Middle frontal gyrus (tissue), 1 donor: Measurements from ENCODE around the gene ATRN.

ENCODE experiments used
- DNase-seq: peaks from one replicate; pipeline ENCODE4 v3.0.0-alpha.2; 2015; ENCODE audit warnings: low spot score; ENCODE audit errors: extremely low spot score

Gene ATRN

DNA sequence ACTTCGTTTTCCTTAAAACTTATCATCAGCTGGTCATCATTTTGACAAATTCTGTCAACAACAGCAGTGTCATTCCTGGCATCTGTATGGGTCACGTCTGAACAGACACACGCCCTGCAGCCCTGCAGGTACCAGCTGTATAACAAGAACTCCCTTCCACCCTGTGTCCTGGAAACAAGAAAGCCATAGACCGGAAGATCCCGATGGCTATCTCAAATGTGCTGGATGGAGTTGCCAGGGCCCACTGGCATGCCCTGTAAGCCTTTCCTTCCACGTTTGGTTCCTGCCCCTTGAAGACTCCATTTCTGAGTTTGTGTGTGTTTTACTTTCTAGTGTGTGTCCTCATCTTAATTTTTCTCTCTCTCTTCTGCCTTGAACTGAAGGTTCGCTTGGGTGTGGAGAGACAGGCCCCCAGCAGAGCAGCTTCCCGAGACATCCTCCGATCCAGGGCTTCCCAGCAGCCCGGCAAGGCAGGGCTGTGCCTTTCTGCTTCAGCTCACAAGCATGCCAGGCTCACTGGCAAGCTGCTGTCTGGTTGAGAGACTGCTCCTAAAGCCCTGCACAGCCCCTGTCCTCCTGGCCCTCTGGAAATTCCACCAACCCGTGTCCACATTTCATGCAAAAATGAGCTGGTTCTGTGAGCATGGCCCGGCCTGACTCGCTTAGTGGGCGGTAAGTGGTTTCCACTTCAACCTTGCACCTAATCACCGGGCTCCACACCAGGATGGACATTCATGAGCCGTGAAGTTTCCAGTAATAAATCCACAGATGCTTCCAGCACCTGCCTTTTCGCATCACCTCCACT is 183.7 kb downstream of the ATRN start:
- DNase-seq, result no peak

DNA sequence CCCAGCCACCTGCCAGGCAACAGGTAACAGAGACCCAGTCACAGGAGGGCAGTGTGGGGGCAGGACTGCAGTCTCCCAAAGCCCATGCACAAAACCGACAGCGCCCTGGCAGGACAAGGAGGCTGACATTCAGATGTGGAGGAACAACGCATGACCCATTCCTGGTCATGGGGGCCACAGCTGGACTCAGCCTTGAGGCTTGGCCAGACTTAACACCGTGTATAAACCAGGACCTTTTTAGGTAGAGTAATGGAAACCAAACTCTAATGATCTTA is 184.2 kb downstream of the ATRN start:
- DNase-seq, result no peak

DNA sequence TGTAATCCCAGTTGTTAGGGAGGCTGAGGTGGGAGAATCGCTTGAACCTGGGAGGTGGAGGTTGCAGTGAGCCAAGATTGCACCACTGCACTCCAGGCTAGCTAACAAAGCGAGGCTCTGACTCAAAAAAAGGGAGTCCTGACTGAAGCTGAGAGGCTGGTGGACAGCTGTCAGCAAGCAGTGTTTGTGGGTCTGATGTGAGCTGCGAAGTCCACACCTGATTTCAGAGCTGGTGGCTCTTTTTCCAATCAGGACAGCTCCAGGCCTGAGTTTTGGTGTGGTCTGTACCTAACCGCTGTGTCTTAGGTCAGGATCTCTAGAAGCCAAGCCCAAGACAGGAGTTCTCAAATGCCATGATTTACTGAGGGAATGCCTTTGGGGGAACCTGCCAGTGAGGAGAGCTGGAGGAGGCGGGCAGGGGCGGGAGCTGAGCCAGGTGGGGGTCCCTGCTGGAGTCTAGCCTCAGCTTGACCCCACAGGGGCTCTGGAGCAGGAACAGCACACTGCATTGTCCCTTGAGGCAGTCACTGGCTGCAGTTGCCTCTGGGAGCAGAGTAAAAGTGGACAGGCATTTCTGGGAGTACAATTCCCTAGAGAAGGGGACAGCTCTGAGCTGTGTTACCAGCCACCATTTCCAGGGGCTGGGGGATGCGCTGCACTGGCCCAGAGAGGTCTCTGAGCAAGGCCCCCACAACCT is 187.3 kb downstream of the ATRN start:
- no peak for DNase-seq

DNA sequence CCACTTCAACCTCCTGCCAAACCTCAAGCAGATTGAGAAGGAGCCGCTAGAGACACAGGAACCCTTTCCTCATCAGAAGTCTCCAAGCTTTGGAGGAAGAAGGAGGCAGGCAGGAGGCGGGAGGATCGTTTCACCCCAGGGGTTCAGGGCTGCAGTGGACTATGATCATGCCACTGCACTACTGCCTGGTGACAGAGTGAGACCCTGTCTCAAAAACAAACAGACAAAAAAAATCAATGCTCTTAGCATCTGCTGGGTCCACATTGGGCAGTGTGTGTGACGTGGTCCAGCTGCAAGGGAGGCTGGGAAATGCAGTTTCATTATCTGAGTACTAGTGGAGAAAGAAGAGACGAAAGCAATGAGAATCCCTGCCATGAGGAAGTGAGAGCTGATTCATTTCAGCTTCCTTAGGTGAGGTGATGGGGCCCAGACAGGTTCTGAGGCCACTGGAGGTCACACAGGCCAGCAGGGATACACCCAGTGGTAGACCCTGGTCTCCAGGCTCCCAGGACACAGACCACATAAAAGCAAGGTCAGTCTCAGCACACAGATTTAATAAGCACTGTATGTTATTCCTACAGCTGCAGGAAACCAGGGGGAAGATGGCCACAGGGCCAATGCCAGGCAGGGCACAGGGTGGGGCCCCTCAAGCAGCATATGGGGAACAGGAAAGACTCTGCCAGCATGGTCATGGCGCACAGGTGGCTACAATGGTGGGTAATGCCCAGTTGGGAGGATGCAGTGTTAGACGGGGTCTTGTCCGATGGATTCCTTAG is 188.1 kb downstream of the ATRN start:
- DNase-seq, result no peak

DNA sequence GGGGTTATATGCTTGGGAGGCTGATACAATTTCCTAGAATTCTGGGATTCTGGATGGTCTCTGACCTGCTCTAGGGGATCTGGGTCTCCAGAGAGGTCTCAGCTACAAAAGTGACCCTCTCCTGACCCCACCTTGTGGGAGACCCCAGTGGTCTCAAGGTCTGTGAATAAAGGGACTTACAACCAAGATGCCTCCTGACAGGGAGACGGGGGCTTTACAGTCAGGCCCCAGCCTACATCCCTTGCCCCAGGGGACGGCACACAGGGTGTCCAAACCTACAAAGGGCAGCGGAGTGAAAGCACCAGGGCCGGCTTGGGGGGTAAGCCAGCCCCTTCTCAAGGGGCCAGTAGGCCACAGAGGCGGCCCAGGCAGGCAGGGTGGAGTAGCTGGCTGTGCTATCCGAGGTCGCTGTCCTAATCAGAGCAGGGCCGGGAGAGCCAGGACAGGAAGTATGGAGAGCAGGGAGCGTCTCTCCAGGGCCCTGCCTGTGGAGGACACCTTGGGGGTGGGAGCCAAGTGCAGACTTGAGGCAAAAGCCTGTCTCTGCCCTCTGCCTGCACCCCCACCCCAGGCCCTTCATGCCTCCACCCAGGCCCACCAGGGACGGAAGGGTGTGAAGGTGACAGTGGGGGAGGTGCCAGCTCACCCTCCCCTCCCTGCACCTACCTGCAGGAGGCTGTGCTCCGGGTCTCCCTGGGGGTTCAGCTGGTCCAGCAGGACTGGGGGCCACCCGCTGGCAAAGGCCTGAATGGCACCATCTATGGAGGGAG is 188.9 kb downstream of the ATRN start:
- DNase-seq, result no peak

DNA sequence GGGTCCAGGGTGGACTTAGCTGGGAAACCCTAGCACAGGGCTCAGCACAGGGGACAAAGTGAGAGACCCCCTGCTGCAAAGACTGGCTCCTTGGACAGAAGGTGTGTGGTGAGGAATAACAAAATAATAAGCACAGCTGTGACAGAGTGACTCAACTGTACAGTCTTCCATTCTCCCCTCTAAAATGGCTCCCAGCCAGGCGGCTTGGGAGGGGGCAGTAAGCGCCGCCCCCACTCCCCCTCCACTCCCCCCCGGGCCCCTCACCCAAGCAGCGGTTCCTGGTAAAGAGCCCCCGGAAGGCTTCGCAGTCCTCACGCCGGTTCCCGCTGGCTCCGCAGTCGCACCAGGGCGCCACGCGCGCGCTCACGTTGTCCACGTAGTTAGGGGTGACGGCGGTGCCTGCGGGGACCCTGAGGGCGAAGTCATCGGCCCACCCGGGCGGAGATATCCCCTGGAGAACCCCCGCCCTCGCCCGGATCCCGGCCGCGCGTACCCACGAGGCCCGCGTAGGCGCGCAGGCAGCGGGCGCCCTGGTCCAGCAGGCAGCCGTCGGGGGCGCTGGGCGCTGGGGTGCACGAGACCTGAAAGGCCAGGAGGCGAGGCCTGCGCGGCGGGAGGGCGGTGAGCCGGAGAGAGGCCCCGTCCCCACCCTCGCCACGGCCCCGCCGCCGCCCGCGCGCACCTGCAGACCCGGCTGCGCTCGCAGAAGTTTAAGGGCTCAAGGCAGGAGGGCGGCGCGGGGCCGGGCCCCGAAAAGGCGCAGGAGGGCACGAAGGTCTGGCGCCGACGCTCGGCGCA is 189.6 kb downstream of the ATRN start:
- no peak for DNase-seq

DNA sequence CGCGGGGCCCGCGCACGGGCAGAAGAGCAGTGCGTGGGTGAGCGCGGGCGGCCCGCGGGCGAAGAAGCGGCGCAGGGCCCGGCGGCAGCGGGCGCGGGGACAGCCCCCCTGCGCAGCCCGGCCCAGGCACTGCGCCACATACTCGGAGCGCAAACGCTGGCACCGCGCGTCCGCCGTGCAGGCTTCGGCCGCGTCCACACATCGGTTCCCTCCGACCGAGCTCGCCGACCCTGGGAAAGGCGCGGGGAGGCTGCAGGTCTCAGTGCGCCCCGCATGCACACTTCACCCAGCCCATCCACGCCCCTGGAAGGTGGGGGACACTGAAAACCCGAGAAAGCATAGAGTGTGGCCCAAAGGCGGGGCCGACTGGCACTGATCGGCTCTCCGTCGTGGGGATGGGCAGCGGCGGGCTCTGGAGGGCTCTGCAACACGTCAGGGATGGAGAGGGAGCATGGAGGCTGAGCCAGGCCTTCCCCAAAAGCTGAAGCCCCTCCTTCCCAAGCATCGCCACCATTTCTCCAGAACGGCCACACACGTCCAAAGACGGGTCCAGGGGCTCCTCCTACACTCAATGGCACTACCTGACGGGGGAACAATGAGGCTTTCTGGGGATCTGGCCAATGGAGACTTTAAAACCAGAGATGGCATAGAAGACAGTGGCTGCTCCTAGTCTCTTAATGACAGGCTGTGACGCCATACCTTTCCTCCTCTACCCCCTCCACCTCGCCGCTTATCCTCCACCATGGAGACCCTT is 190.4 kb downstream of the ATRN start:
- DNase-seq, result no peak

DNA sequence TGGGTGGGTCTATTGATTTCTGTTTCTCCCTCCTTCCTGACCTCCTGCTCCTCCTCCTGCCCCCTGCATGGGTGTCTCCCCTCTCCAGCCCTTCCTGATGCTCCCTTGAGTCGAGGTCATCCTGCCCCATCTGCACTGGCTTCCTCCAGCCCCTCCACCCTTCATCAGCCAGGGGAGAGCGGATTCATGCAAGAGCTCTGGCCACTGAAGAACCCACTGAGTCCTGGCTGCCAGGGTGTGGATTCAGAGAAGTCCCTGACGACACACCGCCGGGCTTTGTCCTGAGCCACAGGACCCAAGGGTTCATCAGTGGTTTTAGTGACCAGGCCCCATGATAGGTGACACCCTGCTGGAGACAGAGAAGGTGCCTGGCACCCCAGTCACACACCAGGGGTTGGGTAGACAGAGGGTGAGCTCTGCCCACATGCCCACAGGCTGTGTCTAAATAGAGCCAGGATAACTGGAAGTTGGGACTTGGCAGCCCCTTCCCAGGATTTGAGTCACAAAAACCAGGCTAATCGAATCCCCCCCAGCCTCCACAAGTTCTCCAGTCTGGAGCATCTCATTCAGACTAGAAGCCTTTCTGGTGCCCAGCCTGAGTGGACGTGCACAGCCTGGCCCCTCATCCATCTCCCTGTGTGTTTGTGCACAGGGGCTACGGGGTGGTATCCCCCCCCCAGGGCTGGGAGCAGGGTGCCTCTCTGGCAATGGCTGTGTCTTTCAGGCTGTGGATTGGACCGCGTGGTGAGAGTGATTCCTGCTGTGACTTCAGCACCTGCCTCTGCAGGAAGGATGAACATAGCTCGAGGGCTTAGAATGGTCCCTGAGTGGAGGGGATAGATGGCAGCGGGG is 191.2 kb downstream of the ATRN start:
- no peak for DNase-seq

DNA sequence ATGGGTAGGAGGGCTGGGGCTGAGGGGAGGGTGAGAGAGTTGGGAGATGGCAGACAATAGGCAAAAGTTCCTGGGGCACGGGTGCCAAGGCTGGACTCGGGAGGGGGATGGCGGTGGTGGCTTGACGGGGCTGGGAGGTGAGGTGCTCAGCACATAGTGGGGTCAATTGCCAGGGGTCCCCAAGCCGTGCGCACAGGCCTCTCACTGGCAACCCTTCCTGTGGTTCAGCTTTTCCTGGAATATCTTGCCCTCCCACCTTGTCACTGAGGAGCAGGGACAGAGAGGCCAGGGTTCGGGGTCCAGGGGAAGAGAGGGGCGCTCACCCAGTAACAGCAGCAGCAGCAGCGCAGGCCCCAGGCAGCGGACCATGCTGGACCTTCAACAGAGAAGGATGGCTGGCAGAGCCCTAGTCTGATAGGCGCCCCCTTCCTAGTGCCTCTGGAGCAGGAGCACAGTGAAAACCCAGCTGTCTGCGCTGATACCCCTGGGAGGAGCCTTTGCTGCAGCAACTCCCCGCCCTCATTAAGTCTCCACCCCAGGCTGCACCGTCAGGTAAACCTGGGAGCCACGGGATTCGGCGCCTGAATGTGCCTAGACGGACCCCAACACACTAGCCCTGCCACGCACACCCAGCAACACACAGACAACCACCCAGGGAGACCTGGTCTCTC is 192.3 kb downstream of the ATRN start, which contains the start of gene GFRA4:
Gene GFRA4, minus strand, starts transcription at position 369 of the 671 bp plus-strand sequence. Its CDS starts 0 bp downstream, at position 369.
- no peak for DNase-seq

DNA sequence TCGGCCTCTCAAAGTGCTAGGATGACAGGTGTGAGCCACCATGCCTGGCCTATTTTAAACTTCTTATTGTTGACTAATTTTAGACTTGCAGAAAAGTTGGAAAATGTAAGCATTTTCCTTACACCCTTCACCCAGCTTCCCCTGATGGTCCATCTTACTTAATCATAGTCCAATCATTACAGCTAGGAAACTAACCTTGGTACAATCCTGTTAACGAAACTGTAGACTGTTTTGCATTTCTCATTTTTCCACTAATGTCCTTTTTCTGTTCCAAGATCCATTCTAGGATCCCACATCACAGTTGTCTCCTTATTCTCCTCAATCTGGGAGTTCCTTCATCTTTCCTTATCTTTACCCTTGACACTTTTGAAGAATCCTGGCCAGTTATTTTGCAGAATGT is 193.0 kb downstream of the ATRN start:
- no peak for DNase-seq

DNA sequence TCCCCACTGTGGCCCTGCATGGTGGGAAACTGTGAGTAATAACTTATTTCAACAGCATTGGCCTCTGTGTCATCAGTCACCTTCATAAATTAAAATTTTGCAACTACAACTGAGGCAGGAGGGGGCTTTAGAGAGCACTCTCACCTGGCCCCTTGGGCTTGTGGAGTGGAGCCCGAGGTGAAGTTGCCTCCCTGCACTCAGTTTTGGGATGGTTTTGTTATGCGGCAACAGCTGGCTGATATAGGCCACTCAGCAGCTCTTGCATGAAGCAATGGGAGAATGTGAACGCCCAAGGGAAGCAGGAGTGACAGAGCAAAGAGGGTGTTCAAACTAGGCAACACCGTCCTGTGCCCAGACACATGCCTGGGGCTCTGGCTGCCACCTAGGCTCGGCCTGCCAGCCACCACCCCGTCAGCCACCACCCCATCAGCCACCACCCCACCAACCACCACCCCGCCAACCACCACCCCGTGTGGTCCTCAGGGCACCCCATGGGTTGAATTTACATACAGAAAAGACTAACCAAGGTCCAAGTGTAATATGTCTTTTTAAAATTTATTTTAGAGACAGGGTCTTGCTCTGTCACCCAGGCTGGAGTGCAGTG is 196.7 kb downstream of the ATRN start:
- DNase-seq, result no peak

DNA sequence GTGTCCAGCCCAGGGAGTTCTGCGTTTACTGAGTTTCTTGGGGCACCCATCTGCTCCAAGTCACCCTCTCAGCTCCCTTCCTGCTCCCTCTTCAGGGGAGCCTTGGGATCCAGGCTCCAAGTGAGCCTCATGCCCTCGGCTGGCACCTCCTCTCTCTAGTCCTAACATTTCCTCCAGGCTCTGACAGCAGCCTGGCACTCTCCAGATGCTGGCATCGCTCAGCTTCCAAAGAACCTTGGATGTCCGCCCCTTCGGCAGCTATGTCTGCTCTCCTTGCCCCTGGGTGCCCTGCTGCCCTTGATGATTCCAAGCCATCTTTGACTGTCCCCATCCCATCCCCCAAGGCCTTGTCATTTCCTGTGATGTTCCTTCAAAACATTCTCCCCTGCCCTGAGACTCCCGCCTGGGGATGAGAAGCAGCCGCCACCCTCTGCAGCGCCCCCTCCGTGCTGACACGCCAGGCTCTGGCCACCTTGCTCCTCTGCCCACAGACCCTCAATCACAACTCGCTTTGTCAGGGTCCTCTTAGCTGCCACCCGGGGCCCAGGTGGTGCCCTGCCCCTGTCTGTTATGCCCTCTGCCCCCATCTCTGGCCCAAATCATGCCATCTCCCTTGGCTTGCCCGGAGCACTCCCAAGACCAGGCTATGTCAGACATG is 199.0 kb downstream of the ATRN start:
- DNase-seq, result no peak

DNA sequence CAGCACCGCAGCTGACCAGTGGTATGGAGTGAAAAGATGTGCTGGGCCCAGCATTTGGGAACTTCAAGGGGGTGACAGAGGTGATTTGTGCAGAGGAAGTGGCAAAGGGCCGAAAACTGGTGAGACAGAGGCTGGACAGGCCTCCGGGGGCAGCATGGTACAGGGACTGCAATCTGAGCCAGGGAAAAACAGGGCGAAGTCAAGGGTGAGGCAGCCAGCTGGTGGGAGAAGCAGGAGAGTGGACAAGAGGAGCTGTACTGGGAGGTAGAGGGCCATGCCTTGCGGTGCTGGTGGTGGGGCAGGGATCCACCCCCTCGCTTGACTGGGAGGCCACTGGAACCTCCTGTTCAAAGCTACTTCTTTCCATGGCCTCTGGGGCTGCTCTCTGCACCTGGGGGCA is 199.7 kb downstream of the ATRN start:
- no peak for DNase-seq

DNA sequence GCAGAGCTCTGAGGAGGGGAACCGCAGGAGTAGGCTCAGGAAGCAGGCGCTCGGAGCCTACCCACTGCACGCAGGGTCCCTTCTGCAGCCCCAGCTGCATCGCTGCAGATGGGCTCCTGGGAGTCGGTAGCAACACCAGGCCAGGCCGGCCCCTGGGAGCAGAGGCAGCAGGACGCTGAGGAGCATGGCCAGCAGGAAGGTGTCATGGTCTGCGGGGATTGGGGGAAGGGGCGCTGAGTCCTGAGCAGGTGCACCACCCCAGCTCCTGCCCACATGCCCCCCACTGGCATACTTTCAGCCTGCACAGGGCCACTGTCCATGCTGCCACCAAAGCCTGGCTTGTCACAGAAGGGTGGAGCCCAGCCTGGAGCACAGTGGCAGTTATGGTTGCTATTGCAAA is 200.1 kb downstream of the ATRN start:
- DNase-seq, result no peak

DNA sequence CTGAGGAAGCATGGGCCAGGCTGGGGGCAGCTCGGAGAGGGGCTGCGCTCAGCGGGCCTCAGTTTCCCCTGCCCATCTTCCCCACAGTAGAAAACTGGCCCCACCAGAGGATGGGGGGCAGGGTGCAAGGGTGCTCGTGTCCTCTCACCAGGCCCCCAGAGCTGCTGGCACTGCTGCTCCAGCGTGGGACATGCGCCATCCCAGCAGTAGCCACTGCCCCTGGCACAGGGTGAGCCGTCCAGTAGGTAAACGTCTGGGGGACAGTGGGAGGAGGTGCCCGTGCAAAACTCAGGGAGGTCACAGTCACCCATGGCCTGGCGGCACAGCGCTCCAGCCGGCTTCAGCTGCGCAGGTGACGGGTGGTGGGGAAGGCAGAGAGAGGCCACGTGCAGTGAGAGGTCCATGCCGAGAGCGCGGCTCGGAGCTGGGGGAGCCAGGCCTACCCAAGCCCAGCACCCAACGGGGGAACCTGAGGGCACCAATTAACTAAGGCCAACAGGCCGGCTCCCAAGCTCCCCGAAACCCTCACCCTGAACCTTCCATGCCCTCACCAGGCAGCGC is 201.2 kb downstream of the ATRN start:
- DNase-seq, result no peak

DNA sequence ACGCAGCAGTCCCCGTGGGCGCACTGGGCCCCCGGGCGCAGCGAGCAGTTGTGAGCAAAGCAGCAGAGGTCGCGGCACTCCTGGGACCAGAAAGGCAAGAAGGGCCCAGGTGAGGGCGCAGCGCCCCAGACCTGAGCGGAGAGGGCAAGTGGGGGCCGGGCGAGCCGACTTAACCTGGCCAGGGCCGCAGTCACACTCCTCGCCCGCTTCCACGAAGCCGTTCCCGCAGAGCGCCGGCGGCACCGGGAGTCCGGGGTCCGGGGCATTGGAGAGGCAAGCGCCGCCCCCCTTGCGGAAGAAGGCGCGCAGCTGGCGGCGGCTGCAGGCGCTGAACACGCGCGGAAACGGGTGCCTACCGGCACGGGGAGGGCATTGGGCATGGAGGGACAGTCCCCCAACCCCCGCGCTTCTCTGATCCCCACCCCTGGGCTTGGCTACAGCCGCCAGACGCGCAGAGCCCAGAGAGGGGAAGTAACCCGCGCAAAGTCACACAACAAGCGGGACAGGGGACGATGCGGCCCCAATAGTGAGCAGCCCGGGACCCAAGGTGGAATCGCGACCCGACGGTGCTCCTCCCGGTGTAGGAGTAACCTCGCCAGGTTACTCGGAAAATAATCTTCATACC is 201.8 kb downstream of the ATRN start:
- no peak for DNase-seq
